Measurements from ENCODE around the gene CDC26.

- TF ChIP-seq EZH2phosphoT487 (IDR thresholded peaks at IDR 0.05; ENCODE audit: low read depth) (no peak), CTCF (IDR thresholded peaks at IDR 0.05; ENCODE audit: low read depth, low read length) (no peak)
Measured at GRCh38 chr9:113310538-113310937, 35.2 kb upstream of the CDC26 start.

Measured in OCI-LY3 (cell line).